IMR-90 (cell line): ENCODE results near the gene MAML2. TPM values are rescaled to one million over a fixed set of nuclear protein-coding genes. Genes with fewer than 3 reads are reported as not detected.

Source experiments
- ATAC-seq: fragments of 200-7000 bp; cut with Tn5 transposase; 2 replicates; pipeline ENCODE4 v1.9.1; 2020; ENCODE audit warnings: low read depth, mild to moderate bottlenecking, moderate library complexity
- BruUV-seq: library from RNA; stranded (reverse); fragments of 400-500 nt; replicated peaks from 2 replicates; lab custom pipeline; 2021; lab: Mats Ljungman, UMichigan
- CTCF ChIA-PET: fragments of 300-600 bp; formaldehyde crosslinking; extraction: SDS; loops from one replicate; lab custom pipeline; 2021; ENCODE audit warnings: antibody characterized with exemption; lab: Yijun Ruan, JAX
- POLR2A ChIA-PET: fragments of 300-600 bp; sonication (Branson Sonifier 250); formaldehyde crosslinking; loops from one replicate; lab custom pipeline; 2022; ENCODE audit warnings: antibody characterized with exemption; ENCODE audit not compliant: unreplicated experiment; lab: Charles Lee
- DNase-seq: peaks from one replicate; pipeline ENCODE4 v3.0.0; 2013
- H2AFZ ChIP-seq: replicated peaks from 2 replicates; pipeline ENCODE3; 2013; ENCODE audit warnings: low read length, mild to moderate bottlenecking; ENCODE audit not compliant: poor library complexity
- H2AK5ac ChIP-seq: 2 replicates; pipeline ENCODE4 v1.6.1; 2013; ENCODE audit warnings: low read depth, low read length, inconsistent platforms
- H2AK9ac ChIP-seq: replicated peaks from 2 replicates; pipeline ENCODE3; 2013; ENCODE audit warnings: mild to moderate bottlenecking, low read depth, low read length, moderate library complexity; ENCODE audit not compliant: poor library complexity
- H2BK120ac ChIP-seq: 2 replicates; pipeline ENCODE4 v1.6.1; 2013; ENCODE audit warnings: low read depth, low read length, inconsistent platforms
- H2BK15ac ChIP-seq: 3 replicates; pipeline ENCODE4 v1.6.1; 2013; ENCODE audit warnings: low read depth, low read length, inconsistent platforms
- H2BK20ac ChIP-seq: 2 replicates; pipeline ENCODE4 v1.6.1; 2013; ENCODE audit warnings: low read depth, mild to moderate bottlenecking, inconsistent platforms, low read length, moderate library complexity
- H2BK5ac ChIP-seq: 2 replicates; pipeline ENCODE4 v1.6.1; 2013; ENCODE audit warnings: mild to moderate bottlenecking, low read depth, low read length, inconsistent platforms; ENCODE audit not compliant: poor library complexity, severe bottlenecking
- H3K14ac ChIP-seq: replicated peaks from 2 replicates; pipeline ENCODE4 v1.6.1; 2013; ENCODE audit warnings: low read depth, low read length, inconsistent platforms
- H3K18ac ChIP-seq: 2 replicates; pipeline ENCODE4 v1.6.1; 2013; ENCODE audit warnings: low read depth, low read length, control low read depth
- H3K23ac ChIP-seq: 2 replicates; pipeline ENCODE4 v1.6.1; 2013; ENCODE audit warnings: low read depth, low read length, inconsistent platforms
- H3K27ac ChIP-seq: 2 replicates; pipeline ENCODE4 v1.5.1; 2013; ENCODE audit warnings: mild to moderate bottlenecking, control low read depth, low read length; ENCODE audit not compliant: insufficient read depth
- H3K27me3 ChIP-seq: 2 replicates; pipeline ENCODE4 v1.6.1; 2013; ENCODE audit warnings: low read length; ENCODE audit not compliant: control insufficient read depth, insufficient read depth
- H3K36me3 ChIP-seq: 2 replicates; pipeline ENCODE4 v1.6.1; 2013; ENCODE audit warnings: low read length, mixed read lengths; ENCODE audit not compliant: control insufficient read depth, insufficient read depth
- H3K4ac ChIP-seq: 2 replicates; pipeline ENCODE4 v1.6.1; 2013; ENCODE audit warnings: low read depth, low read length, inconsistent platforms
- H3K4me1 ChIP-seq: 2 replicates; pipeline ENCODE4 v1.6.1; 2013; ENCODE audit warnings: low read length, mixed read lengths; ENCODE audit not compliant: control insufficient read depth, insufficient read depth
- H3K4me2 ChIP-seq: 2 replicates; pipeline ENCODE4 v1.6.1; 2013; ENCODE audit warnings: low read depth, mild to moderate bottlenecking, control low read depth, low read length, moderate library complexity
- H3K4me3 ChIP-seq: 2 replicates; pipeline ENCODE4 v1.5.1; 2013; ENCODE audit warnings: low read depth, mild to moderate bottlenecking, control low read depth, low read length, moderate library complexity; ENCODE audit not compliant: insufficient read depth
- H3K56ac ChIP-seq: 2 replicates; pipeline ENCODE4 v1.6.1; 2013; ENCODE audit warnings: low read length, inconsistent platforms; ENCODE audit not compliant: insufficient read depth; ENCODE audit errors: extremely low read depth
- H3K79me1 ChIP-seq, 2 experiments: 2 replicates each; pipeline ENCODE4 v1.6.1; 2013; ENCODE audit warnings: low read length in 2 of 2, inconsistent platforms in 1 of 2, low read depth in 1 of 2
- H3K9ac ChIP-seq: 2 replicates; pipeline ENCODE4 v1.6.1; 2013; ENCODE audit warnings: low read depth, low read length, control low read depth
- H3K9me1 ChIP-seq: 2 replicates; pipeline ENCODE4 v1.6.1; 2013; ENCODE audit warnings: low read length, inconsistent platforms; ENCODE audit not compliant: insufficient read depth
- H3K9me3 ChIP-seq: 2 replicates; pipeline ENCODE4 v1.6.1; 2013; ENCODE audit warnings: low read length; ENCODE audit not compliant: control insufficient read depth, insufficient read depth
- H4K20me1 ChIP-seq: 2 replicates; pipeline ENCODE4 v1.6.1; 2013; ENCODE audit warnings: low read length, inconsistent platforms; ENCODE audit not compliant: insufficient read depth
- H4K5ac ChIP-seq: 2 replicates; pipeline ENCODE4 v1.6.1; 2013; ENCODE audit warnings: mild to moderate bottlenecking, low read depth, low read length, control low read depth
- H4K8ac ChIP-seq, 2 experiments: 2 replicates each; pipeline ENCODE4 v1.6.1; 2013; ENCODE audit warnings: low read depth in 2 of 2, low read length in 2 of 2, control low read depth in 1 of 2, inconsistent platforms in 1 of 2
- H4K91ac ChIP-seq: 2 replicates; pipeline ENCODE4 v1.6.1; 2013; ENCODE audit warnings: low read depth, low read length, inconsistent platforms; ENCODE audit not compliant: insufficient read depth
- FOS ChIP-seq: fragments of 150-350 bp; IDR thresholded peaks from 2 replicates; pipeline ENCODE4 v1.6.1; 2016; ENCODE audit warnings: low read depth, low read length
- MAFK ChIP-seq: IDR thresholded peaks from 2 replicates; pipeline ENCODE4 v1.6.1; 2012; ENCODE audit warnings: low read depth, low read length, improper control_type of control experiment
- MAZ ChIP-seq: IDR thresholded peaks from 2 replicates; pipeline ENCODE4 v1.6.1; 2012; ENCODE audit warnings: low read depth, mild to moderate bottlenecking, low read length, improper control_type of control experiment, moderate library complexity, borderline replicate concordance
- MXI1 ChIP-seq: IDR thresholded peaks from 2 replicates; pipeline ENCODE4 v1.6.1; 2012; ENCODE audit warnings: low read depth, mild to moderate bottlenecking, low read length, moderate library complexity, borderline replicate concordance
- RAD21 ChIP-seq: IDR thresholded peaks from 2 replicates; pipeline ENCODE4 v1.6.1; 2012; ENCODE audit warnings: low read length, improper control_type of control experiment
- WGBS, 2 experiments: methylation state at CpG; one replicate each; pipeline versions ENCODE4 v1.1.5 to v1.1.7; 2013; ENCODE audit warnings: missing lambda C conversion rate in 2 of 2; ENCODE audit not compliant: insufficient read length in 1 of 2; ENCODE audit errors: extremely low coverage in 2 of 2; 5-methylcytosine and 5-hydroxymethylcytosine counted together
- dilution Hi-C: fragments of 300-500 bp; cut with HindIII; formaldehyde crosslinking; loops from one replicate; pipeline ENCODE4 v1.14.3; 2018; ENCODE audit warnings: low sequenced_read_pairs; ENCODE audit not compliant: unreplicated experiment
- in situ Hi-C: fragments of 300-500 bp; cut with MboI; formaldehyde crosslinking; loops from 3 replicates; pipeline ENCODE4 v1.14.3; 2019; ENCODE audit warnings: low sequenced_read_pairs, inconsistent platforms, mixed read lengths
- intact Hi-C: fragments of 100-400 bp; cut with micrococcal nuclease; formaldehyde crosslinking; loops from 2 replicates; pipeline ENCODE4 v1.10.0; 2022
- polyA plus RNA-seq, 3 experiments: library from polyadenylated mRNA; depleted of rRNA; stranded (reverse); fragments of >200 nt; gene quantifications; 2 replicates each; pipeline ENCODE4 v1.2.3, GENCODE V29; 2012; ENCODE audit warnings: low replicate concordance in 1 of 3
- total RNA-seq: library from RNA; depleted of rRNA; stranded (reverse); fragments of >200 nt; gene quantifications from 2 replicates; pipeline ENCODE4 v1.2.3, GENCODE V29; 2012

Gene MAML2
- total and polyA plus RNA-seq, 2 of the 4 experiments (the other 2 are of a cell fraction), result 15.0 to 19.5 TPM

- Histone ChIP-seq H2AK9ac (no peak overlapping the region), H3K23ac (peak overlapping the region; percentile 18; the same call in 1 of the 2 replicates), H4K20me1 (no peaks in the 10 kb centered on the region), H2BK20ac (peak overlapping the region; percentile 53; the same call in 1 of the 2 replicates), H3K4ac (peak overlapping the region; percentile 42), H3K56ac (no peak overlapping the region; the same call in 1 of the 2 replicates), H4K5ac (peak overlapping the region; percentile 15; the same call in 1 of the 2 replicates), H3K9me3 (no peaks in the 10 kb centered on the region), H4K91ac (peak overlapping the region; percentile 57), H2BK15ac (peak overlapping the region; percentile 29; the same call in 1 of the 3 replicates), H3K4me1 (peaks cover 28% of the 10 kb centered on the region), H2BK120ac (peak overlapping the region; percentile 81), H3K4me2 (peak overlapping the region; percentile 22), H4K8ac (peak overlapping the region in 1 of 2 experiments; percentile 39; a peak in 2 of 4 replicates), H2BK5ac (peak overlapping the region; percentile 28), H3K4me3 (no peak overlapping the region), H3K18ac (peak overlapping the region; percentile 60), H3K36me3 (no peaks in the 10 kb centered on the region), H3K27ac (peak overlapping the region; percentile 64; the same call in 1 of the 2 replicates), H3K9ac (no peak overlapping the region), H3K14ac (peak overlapping the region; percentile 36; the same call in 1 of the 2 replicates), H3K79me1 (peaks cover 10 to 63% of the 10 kb centered on the region in 2 experiments; a peak in 3 of 4 replicates), H3K27me3 (no peaks in the 10 kb centered on the region), H3K9me1 (peaks cover 16% of the 10 kb centered on the region), H2AK5ac (0 out of 2 replicates have a peak overlapping the region, but pooled peaks have one; percentile 5), H2AFZ (peak overlapping the region; percentile 44)
- BruUV-seq, result no TSS peak
- TF ChIP-seq RAD21 (no peak), MAFK (peak; percentile 56; the same call in 1 of the 2 replicates), MXI1 (no peak), MAZ (no peak), FOS (0 out of 2 replicates have a peak, but pooled peaks have one; percentile 27)
- CTCF ChIA-PET, result interaction anchor here (0.6 to 3.6 kb wide), 15 partner anchors 9 to 338 kb away, joined by 3 to 27 read pairs (median 3); partner anchors contain the start of gene MAML2
- in situ Hi-C loops, result no loop called here
- DNase-seq, result peak; percentile 62
- dilution Hi-C loops, result no loop called here
- ATAC-seq, result peak; percentile 50
- no CpG with 5 or more reads among the region's 3 CpGs for WGBS, 2 experiments
- intact Hi-C loops, result loop anchor here (1.0 to 10.0 kb wide), 5 partner anchors 99 to 332 kb away; partner anchors contain the start of gene MAML2
- POLR2A ChIA-PET, result interaction anchor here (0.7 kb wide), 1 partner anchor 287 kb away, joined by 3 read pairs; the partner anchor contains the start of gene MAML2
These were observed 287.1 kb downstream of the MAML2 start for GRCh38 chr11:96055706-96056387.
